ENCODE results near the gene MAP1B.

GRCh38 chr5:72101828-72102227, 5.4 kb upstream of the MAP1B start:
- TF ChIP-seq, protein P1, sequence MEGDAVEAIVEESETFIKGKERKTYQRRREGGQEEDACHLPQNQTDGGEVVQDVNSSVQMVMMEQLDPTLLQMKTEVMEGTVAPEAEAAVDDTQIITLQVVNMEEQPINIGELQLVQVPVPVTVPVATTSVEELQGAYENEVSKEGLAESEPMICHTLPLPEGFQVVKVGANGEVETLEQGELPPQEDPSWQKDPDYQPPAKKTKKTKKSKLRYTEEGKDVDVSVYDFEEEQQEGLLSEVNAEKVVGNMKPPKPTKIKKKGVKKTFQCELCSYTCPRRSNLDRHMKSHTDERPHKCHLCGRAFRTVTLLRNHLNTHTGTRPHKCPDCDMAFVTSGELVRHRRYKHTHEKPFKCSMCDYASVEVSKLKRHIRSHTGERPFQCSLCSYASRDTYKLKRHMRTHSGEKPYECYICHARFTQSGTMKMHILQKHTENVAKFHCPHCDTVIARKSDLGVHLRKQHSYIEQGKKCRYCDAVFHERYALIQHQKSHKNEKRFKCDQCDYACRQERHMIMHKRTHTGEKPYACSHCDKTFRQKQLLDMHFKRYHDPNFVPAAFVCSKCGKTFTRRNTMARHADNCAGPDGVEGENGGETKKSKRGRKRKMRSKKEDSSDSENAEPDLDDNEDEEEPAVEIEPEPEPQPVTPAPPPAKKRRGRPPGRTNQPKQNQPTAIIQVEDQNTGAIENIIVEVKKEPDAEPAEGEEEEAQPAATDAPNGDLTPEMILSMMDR (IDR thresholded peaks at IDR 0.05; ENCODE audit: low read depth, low read length, missing input control), result no peak
- no peak for TF ChIP-seq SP1 (IDR thresholded peaks at IDR 0.05)
- TF ChIP-seq GABPA (IDR thresholded peaks at IDR 0.05 in 1 of 2, conservative IDR thresholded peaks at IDR 0.05 in 1 of 2), result no peak
- TF ChIP-seq ZBTB33 (IDR thresholded peaks at IDR 0.05), result no peak
- TF ChIP-seq, protein P2, sequence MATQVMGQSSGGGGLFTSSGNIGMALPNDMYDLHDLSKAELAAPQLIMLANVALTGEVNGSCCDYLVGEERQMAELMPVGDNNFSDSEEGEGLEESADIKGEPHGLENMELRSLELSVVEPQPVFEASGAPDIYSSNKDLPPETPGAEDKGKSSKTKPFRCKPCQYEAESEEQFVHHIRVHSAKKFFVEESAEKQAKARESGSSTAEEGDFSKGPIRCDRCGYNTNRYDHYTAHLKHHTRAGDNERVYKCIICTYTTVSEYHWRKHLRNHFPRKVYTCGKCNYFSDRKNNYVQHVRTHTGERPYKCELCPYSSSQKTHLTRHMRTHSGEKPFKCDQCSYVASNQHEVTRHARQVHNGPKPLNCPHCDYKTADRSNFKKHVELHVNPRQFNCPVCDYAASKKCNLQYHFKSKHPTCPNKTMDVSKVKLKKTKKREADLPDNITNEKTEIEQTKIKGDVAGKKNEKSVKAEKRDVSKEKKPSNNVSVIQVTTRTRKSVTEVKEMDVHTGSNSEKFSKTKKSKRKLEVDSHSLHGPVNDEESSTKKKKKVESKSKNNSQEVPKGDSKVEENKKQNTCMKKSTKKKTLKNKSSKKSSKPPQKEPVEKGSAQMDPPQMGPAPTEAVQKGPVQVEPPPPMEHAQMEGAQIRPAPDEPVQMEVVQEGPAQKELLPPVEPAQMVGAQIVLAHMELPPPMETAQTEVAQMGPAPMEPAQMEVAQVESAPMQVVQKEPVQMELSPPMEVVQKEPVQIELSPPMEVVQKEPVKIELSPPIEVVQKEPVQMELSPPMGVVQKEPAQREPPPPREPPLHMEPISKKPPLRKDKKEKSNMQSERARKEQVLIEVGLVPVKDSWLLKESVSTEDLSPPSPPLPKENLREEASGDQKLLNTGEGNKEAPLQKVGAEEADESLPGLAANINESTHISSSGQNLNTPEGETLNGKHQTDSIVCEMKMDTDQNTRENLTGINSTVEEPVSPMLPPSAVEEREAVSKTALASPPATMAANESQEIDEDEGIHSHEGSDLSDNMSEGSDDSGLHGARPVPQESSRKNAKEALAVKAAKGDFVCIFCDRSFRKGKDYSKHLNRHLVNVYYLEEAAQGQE (IDR thresholded peaks at IDR 0.05), result no peak
- TF ChIP-seq TAF1 (conservative IDR thresholded peaks at IDR 0.05), result no peak
- no peak for TF ChIP-seq HNF4G (IDR thresholded peaks at IDR 0.05)
- no peak for TF ChIP-seq RAD21 (IDR thresholded peaks at IDR 0.05)
- no peak for TF ChIP-seq EGR1 (IDR thresholded peaks at IDR 0.05; ENCODE audit: low read depth in 2 of 2)
- no peak for TF ChIP-seq YY1 (IDR thresholded peaks at IDR 0.05)
- TF ChIP-seq, protein P3, sequence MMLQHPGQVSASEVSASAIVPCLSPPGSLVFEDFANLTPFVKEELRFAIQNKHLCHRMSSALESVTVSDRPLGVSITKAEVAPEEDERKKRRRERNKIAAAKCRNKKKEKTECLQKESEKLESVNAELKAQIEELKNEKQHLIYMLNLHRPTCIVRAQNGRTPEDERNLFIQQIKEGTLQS (IDR thresholded peaks at IDR 0.05), result no peak
- no peak for TF ChIP-seq RXRA (IDR thresholded peaks at IDR 0.05)
- TF ChIP-seq, protein P4, sequence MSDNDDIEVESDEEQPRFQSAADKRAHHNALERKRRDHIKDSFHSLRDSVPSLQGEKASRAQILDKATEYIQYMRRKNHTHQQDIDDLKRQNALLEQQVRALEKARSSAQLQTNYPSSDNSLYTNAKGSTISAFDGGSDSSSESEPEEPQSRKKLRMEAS (IDR thresholded peaks at IDR 0.05), result no peak
